Measurements from ENCODE around the gene UNC50.

UNC50 gene, protein sequence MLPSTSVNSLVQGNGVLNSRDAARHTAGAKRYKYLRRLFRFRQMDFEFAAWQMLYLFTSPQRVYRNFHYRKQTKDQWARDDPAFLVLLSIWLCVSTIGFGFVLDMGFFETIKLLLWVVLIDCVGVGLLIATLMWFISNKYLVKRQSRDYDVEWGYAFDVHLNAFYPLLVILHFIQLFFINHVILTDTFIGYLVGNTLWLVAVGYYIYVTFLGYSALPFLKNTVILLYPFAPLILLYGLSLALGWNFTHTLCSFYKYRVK

DNA sequence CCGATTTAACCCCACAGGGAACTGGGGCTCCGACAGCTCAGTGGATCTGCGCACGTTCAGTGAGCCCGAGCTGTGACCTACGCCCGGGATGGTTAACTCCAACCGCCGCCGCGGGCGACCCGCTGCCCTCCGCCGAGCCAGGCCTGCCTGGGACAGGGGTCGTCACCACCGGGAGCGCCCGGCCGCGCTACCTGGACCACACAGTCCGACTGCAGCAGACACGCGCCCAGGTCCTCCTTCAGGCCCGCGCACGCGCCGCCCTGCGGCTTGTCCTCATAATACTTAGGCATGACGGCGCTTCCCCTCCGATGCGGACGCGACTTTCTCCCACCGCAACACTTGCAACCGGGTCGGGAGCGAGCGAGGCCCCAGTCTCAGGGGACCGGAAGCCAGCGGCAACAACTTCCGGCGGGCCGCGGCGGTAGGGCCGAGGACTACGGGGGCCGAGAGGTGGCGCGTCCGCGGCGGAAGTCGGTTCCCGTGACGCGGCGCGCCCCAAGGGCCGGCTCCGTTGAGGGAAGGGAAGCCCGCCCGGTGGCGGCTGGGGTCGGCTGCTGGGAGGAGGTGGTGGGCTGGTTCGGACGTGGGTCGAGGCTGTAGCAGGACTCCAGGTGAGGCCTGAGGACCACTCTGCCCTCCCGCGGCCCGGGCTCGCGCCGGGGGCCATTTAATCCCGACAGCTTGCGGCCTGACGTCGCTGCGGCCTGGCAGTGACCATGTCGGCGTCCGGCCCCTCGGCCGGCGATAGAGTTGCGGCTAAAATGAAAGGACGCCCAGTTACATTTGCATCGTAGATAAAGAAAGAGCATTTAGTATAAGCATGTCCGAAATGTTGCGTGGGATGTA lies at the start of gene UNC50, which contains the start of gene COA5:
Gene UNC50 (plus strand): TSS at position 474 of the 846 bp plus-strand sequence. CDS start 1,171 bp downstream, outside the sequence.
Gene COA5 (minus strand): TSS at position 397 of the 846 bp plus-strand sequence. CDS start 107 bp downstream, at position 290.
- H3K27ac ChIP-seq (ENCODE audit: low read length), result peak within 1 kb of the TSS; percentile 76
- DNase-seq, result peak; percentile 93

DNA sequence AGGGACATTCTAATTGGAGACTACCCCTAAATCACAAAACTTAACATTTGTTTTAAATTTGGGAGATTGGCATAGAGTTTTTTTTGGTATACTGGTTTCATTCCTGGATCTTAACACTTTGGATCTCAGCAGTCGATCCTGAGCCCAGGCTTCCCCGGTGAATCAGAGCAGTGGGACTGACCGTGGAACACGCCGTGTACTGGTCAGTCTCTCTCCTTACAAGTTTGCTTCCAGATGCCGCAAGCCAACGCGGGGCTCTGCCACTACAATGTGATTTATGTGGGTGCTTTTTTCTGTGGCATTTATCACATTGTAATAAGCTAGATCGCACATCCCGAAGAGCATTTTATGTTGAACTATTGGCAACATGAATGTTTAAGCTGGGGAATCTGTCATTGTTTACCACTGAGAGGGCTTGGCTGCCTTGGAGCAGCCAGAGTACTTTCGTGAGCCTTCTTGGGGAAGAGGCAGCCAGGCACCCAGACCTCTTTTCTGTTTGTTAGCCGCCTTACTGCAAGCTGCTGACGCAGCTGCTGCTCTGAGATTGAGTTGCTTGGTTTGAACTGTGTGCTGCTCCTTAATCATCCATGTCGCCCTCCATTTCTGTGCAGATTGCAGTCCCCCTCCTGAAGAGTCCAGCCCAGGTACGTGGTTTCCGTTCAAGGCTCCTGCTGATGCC lies 49.4 kb upstream of the UNC50 start:
- Histone ChIP-seq H3K79me2 (ENCODE audit: low read length) (peaks cover 89% of the 10 kb centered on the region), H3K9ac (ENCODE audit: low read length) (no peak overlapping the region), H3K36me3 (replicated peaks; ENCODE audit: insufficient read depth, low read length) (peaks cover 23% of the 10 kb centered on the region; the same call in 1 of the 2 replicates), H3K4me3 (ENCODE audit: low read length) (no peak overlapping the region), H3K27ac (ENCODE audit: low read length) (no peak overlapping the region), H4K20me1 (ENCODE audit: insufficient read depth, low read length) (no peaks in the 10 kb centered on the region), H3K4me1 (ENCODE audit: low read length) (peaks cover 19% of the 10 kb centered on the region), H3K9me3 (replicated peaks; ENCODE audit: insufficient read depth, low read length) (no peaks in the 10 kb centered on the region), H3F3A (ENCODE audit: insufficient read depth, low read length) (no peaks in the 10 kb centered on the region), H2AFZ (ENCODE audit: low read length) (no peak overlapping the region), H3K27me3 (replicated peaks; ENCODE audit: insufficient read depth, low read length) (no peaks in the 10 kb centered on the region), H3K9me2 (replicated peaks; ENCODE audit: insufficient read depth, low read length) (no peaks in the 10 kb centered on the region), H3K4me2 (ENCODE audit: low read depth, low read length) (no peak overlapping the region)
- DNase-seq, result no peak
- TF ChIP-seq EZH2phosphoT487 (IDR thresholded peaks at IDR 0.05; ENCODE audit: low read length), result no peak
- TF ChIP-seq EZH2 (optimal IDR thresholded peaks at IDR 0.05; ENCODE audit: low read depth, low read length), result no peak
- TF ChIP-seq, protein P1, sequence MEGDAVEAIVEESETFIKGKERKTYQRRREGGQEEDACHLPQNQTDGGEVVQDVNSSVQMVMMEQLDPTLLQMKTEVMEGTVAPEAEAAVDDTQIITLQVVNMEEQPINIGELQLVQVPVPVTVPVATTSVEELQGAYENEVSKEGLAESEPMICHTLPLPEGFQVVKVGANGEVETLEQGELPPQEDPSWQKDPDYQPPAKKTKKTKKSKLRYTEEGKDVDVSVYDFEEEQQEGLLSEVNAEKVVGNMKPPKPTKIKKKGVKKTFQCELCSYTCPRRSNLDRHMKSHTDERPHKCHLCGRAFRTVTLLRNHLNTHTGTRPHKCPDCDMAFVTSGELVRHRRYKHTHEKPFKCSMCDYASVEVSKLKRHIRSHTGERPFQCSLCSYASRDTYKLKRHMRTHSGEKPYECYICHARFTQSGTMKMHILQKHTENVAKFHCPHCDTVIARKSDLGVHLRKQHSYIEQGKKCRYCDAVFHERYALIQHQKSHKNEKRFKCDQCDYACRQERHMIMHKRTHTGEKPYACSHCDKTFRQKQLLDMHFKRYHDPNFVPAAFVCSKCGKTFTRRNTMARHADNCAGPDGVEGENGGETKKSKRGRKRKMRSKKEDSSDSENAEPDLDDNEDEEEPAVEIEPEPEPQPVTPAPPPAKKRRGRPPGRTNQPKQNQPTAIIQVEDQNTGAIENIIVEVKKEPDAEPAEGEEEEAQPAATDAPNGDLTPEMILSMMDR (IDR thresholded peaks at IDR 0.05; ENCODE audit: low read length), result no peak

More for the DNA sequence above, at the start of gene UNC50, which contains the start of gene COA5:
- peak within 1 kb of the TSS; percentile 85 for H3K4me2 ChIP-seq (ENCODE audit: low read depth, low read length)
- TF ChIP-seq, protein P1 (IDR thresholded peaks at IDR 0.05; ENCODE audit: low read length), result no peak
- TF ChIP-seq EZH2phosphoT487 (IDR thresholded peaks at IDR 0.05; ENCODE audit: low read length) (no peak), EZH2 (optimal IDR thresholded peaks at IDR 0.05; ENCODE audit: low read depth, low read length) (no peak)
- H3K27me3 ChIP-seq (replicated peaks; ENCODE audit: insufficient read depth, low read length), result no peaks in the 10 kb centered on the region
- peak within 1 kb of the TSS; percentile 98 for H3K4me3 ChIP-seq (ENCODE audit: low read length)
- no peaks in the 10 kb centered on the region for H3K9me3 ChIP-seq (replicated peaks; ENCODE audit: insufficient read depth, low read length)
- peaks cover 10% of the 10 kb centered on the region for H3F3A ChIP-seq (ENCODE audit: insufficient read depth, low read length)
- H3K79me2 ChIP-seq (ENCODE audit: low read length), result peaks cover 50% of the 10 kb centered on the region
- H3K9ac ChIP-seq (ENCODE audit: low read length), result peak within 1 kb of the TSS; percentile 97
- H3K9me2 ChIP-seq (replicated peaks; ENCODE audit: insufficient read depth, low read length), result no peaks in the 10 kb centered on the region
- H2AFZ ChIP-seq (ENCODE audit: low read length), result peak within 1 kb of the TSS; percentile 77
- H3K4me1 ChIP-seq (ENCODE audit: low read length), result peaks cover 13% of the 10 kb centered on the region
- no peaks in the 10 kb centered on the region; the same call in 1 of the 2 replicates for H3K36me3 ChIP-seq (replicated peaks; ENCODE audit: insufficient read depth, low read length)
- no peaks in the 10 kb centered on the region for H4K20me1 ChIP-seq (ENCODE audit: insufficient read depth, low read length)

DNA sequence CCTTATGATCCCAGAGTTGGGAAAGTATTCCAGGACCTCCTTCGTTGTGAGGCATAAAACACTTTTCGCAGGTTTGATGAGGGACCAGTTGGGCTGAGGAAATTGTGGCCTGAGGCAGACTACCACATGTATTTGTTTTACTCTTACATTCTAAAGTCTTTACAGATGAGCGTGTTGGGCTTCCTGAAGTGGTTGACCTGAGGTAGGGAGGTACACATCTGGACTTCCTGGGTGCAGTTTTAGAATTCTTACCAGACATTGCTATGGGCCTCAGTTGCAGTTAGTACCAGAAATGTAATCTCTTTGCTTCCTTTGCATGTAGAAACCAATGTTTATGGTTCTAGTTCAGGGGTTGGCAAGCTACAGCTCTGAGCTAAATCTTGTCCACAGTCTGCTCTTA lies 48.8 kb upstream of the UNC50 start:
- H3K27ac ChIP-seq (ENCODE audit: low read length), result no peak overlapping the region
- H3K9me3 ChIP-seq (replicated peaks; ENCODE audit: insufficient read depth, low read length), result no peaks in the 10 kb centered on the region
- TF ChIP-seq, protein P1 (IDR thresholded peaks at IDR 0.05; ENCODE audit: low read length), result no peak
- TF ChIP-seq EZH2 (optimal IDR thresholded peaks at IDR 0.05; ENCODE audit: low read depth, low read length) (no peak), EZH2phosphoT487 (IDR thresholded peaks at IDR 0.05; ENCODE audit: low read length) (no peak)
- no peak overlapping the region for H3K4me2 ChIP-seq (ENCODE audit: low read depth, low read length)
- peaks cover 89% of the 10 kb centered on the region for H3K79me2 ChIP-seq (ENCODE audit: low read length)
- peaks cover 14% of the 10 kb centered on the region for H3K4me1 ChIP-seq (ENCODE audit: low read length)
- H3K9ac ChIP-seq (ENCODE audit: low read length), result no peak overlapping the region
- DNase-seq, result no peak
- H3K4me3 ChIP-seq (ENCODE audit: low read length), result no peak overlapping the region
- no peaks in the 10 kb centered on the region for H3K27me3 ChIP-seq (replicated peaks; ENCODE audit: insufficient read depth, low read length)
- no peaks in the 10 kb centered on the region for H4K20me1 ChIP-seq (ENCODE audit: insufficient read depth, low read length)
- peaks cover 23% of the 10 kb centered on the region; the same call in 1 of the 2 replicates for H3K36me3 ChIP-seq (replicated peaks; ENCODE audit: insufficient read depth, low read length)
- H3F3A ChIP-seq (ENCODE audit: insufficient read depth, low read length), result no peaks in the 10 kb centered on the region
- H2AFZ ChIP-seq (ENCODE audit: low read length), result no peak overlapping the region
- H3K9me2 ChIP-seq (replicated peaks; ENCODE audit: insufficient read depth, low read length), result no peaks in the 10 kb centered on the region
